ENCODE data around the gene RRAGB. TPM values are rescaled to one million over a fixed set of nuclear protein-coding genes. Genes with fewer than 3 reads are reported as not detected.
"Not testable (repeated sequence)": the region's sequence is repeated elsewhere in the genome, so short reads cannot be mapped to it uniquely, and the experiment has no call there.

The RRAGB gene
- total RNA-seq = 28.2 TPM

GRCh38 chrX:55717521-55718497 is at the start of gene RRAGB:
Gene RRAGB (plus strand): TSS chrX:55717749. CDS start chrX:55718328, 579 bp downstream.
- peak; percentile 89 for DNase-seq

- DNase-seq = no peak
These were observed 49.5 kb upstream of the RRAGB start for GRCh38 chrX:55668084-55668483.

- DNase-seq = not testable (repeated sequence)
These were observed 29.0 kb upstream of the RRAGB start for GRCh38 chrX:55688579-55688978.

- no peak for DNase-seq
These were observed 22.1 kb upstream of the RRAGB start for GRCh38 chrX:55695227-55696018.

GRCh38 chrX:55697381-55697780 is 20.2 kb upstream of the RRAGB start:
- DNase-seq = no peak

GRCh38 chrX:55702671-55703070 is 14.9 kb upstream of the RRAGB start:
- no peak for DNase-seq

GRCh38 chrX:55703436-55703835 is 14.1 kb upstream of the RRAGB start:
- DNase-seq = not testable (repeated sequence)

- not testable (repeated sequence) for DNase-seq
These were observed 12.5 kb upstream of the RRAGB start for GRCh38 chrX:55705066-55705465.

GRCh38 chrX:55709735-55710134 is 7.8 kb upstream of the RRAGB start:
- no peak for DNase-seq

- DNase-seq = peak; percentile 0
These were observed 6.8 kb upstream of the RRAGB start for GRCh38 chrX:55710701-55711100.

GRCh38 chrX:55713631-55714030 is 3.9 kb upstream of the RRAGB start:
- DNase-seq = no peak

GRCh38 chrX:55714161-55714560 is 3.4 kb upstream of the RRAGB start:
- no peak for DNase-seq

GRCh38 chrX:55715847-55716246 is 1.7 kb upstream of the RRAGB start:
- DNase-seq = no peak

- no peak for DNase-seq
These were observed 612 bp upstream of the RRAGB start for GRCh38 chrX:55716937-55717336.

GRCh38 chrX:55731826-55732225 is 14.3 kb downstream of the RRAGB start:
- no peak for DNase-seq

GRCh38 chrX:55738969-55739368 is 21.4 kb downstream of the RRAGB start:
- no peak for DNase-seq

GRCh38 chrX:55742649-55743048 is 25.1 kb downstream of the RRAGB start:
- no peak for DNase-seq

GRCh38 chrX:55748463-55748862 is 30.9 kb downstream of the RRAGB start:
- not testable (repeated sequence) for DNase-seq

- no peak for DNase-seq
These were observed 32.7 kb downstream of the RRAGB start for GRCh38 chrX:55750256-55750655.

- no peak for DNase-seq
These were observed 37.3 kb downstream of the RRAGB start for GRCh38 chrX:55754861-55755294.

GRCh38 chrX:55758033-55758432 is 40.5 kb downstream of the RRAGB start:
- DNase-seq = no peak

GRCh38 chrX:55759478-55759877 is 41.9 kb downstream of the RRAGB start:
- DNase-seq = no peak

- DNase-seq = no peak
These were observed 49.6 kb downstream of the RRAGB start for GRCh38 chrX:55767100-55767499.
